HG03520 (cell line): Measurements from ENCODE around the gene ARL17A.
"Not testable (repeated sequence)": the region's sequence is repeated elsewhere in the genome, so short reads cannot be mapped to it uniquely, and the experiment has no call there.

Source experiments
- ATAC-seq: cut with Tn5 transposase; IDR thresholded peaks from one replicate; pipeline ENCODE4 v1.9.1; 2021; ENCODE audit warnings: mild to moderate bottlenecking, moderate library complexity; ENCODE audit not compliant: unreplicated experiment

Gene ARL17A

DNA sequence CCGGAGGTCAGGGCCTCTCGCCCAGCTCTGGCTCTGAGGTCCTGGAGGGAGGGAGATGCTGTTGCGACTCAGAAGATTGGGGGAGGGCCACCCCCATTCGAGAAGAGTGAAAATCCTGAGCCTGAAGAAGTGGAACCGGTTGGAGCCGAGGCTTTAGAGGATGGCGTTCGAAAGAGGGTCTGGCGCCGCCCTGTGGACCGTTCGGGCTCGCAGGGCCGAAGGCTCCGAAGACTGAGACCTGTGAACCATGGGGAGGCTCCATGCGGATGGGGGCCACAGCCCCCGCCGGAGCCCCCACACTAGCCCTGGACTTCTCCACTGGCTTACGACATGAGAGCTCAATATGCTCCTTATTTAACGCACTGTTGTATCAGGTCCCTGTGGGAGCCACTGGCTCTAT is 20.3 kb downstream of the ARL17A start:
- not testable (repeated sequence) for ATAC-seq

DNA sequence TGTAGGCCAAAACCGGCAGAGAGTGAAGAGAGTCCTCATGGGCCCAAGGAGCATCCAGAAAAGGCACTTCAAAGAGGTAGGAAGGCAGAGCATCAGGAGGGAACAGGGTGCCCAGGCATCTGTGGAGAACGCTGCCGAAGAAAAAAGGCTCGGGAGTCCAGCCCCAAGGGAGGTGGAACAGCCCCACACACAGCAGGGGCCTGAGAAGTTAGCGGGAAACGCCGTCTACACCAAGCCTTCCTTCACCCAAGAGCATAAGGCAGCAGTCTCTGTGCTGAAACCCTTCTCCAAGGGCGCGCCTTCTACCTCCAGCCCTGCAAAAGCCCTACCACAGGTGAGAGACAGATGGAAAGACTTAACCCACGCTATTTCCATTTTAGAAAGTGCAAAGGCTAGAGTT is 30.9 kb downstream of the ARL17A start:
- not testable (repeated sequence) for ATAC-seq

DNA sequence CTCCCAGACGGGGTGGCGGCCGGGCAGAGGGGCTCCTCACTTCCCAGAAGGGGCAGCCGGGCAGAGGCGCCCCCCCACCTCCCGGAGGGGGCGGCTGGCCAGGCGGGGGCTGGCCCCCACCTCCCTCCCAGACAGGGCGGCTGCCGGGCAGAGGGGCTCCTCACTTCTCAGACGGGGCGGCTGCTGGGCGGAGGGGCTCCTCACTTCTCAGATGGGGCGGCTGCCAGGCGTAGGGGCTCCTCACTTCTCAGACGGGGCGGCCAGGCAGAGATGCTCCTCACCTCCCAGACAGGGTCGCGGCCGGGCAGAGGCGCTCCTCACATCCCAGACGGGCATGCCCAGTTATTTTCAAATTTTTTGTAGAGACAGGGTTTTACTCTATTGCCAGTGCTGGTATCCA is 44.8 kb downstream of the ARL17A start:
- ATAC-seq = not testable (repeated sequence)

DNA sequence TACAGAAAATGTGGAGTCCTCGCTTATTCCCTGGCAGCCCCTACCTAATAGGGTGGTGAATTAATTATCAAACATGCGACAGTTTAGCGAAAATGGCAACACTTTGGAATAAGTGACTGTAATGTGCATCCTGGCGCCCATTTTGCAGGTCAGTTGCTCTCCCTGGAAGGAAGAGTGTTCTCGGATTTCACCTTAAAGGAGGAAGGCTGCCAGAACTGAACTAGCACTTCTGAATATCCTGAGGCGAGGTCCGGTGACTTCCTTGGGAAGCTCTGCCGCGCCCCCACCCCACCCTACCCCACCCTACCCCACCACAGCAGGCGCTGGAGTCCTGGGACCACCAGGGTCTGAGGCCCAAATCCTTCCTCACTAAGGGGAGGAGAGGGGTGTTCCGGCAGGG is 67.3 kb downstream of the ARL17A start, which contains the start of gene LRRC37A2:
Gene LRRC37A2, plus strand, starts transcription at position 301 of the 400 bp plus-strand sequence. CDS start 245 bp downstream, outside the sequence.
- not testable (repeated sequence) for ATAC-seq

DNA sequence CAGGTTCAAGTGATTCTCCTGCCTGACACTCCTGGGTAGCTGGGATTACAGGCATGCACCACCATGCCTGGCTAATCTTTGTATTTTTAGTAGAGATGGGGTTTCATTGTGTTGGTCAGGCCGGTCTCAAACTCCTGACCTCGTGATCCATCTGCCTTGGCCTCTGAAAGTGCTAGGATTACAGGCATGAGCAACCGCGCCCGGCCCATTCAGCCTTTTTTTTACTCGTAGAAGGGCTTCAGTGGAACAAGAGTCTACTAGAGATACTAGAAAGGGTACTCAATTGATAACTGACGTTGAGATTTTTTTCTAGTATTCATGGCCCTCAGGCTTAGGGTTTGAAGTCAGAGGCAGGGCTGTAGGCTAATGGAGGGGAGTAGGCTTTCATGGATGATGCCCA is 73.6 kb downstream of the ARL17A start:
- ATAC-seq = not testable (repeated sequence)

DNA sequence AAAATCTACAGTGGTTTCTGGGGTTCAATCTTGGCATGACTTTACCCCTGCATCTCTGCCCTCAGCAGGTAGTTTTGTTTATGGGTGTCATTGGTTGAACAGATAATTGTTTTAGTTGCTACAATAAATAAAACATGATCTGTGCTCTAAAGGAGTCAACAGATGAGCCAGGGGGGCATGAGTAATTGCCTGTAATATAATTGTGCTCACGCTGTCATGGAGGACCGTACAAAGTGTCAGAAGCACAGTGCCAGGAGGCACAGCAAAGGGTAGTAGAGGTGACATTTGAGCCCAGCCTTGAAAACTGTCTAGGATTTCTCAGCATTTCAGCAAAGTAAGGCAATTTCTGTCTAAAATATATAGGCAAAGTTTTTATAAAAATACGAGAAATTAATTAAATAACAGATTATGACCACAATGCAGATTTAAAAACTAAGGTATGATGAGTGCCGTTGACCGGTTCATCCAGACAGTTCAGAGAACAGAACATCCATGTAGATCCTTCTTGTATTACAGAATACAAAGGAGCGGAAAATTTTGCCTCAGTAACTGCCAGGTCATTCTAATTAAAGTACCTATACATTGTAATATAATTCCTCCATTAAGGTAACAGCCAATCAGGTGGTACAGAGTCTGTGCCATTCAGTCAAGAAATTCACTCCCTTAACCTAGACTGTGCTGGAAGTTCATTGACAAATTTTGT is 79.9 kb downstream of the ARL17A start:
- not testable (repeated sequence) for ATAC-seq

DNA sequence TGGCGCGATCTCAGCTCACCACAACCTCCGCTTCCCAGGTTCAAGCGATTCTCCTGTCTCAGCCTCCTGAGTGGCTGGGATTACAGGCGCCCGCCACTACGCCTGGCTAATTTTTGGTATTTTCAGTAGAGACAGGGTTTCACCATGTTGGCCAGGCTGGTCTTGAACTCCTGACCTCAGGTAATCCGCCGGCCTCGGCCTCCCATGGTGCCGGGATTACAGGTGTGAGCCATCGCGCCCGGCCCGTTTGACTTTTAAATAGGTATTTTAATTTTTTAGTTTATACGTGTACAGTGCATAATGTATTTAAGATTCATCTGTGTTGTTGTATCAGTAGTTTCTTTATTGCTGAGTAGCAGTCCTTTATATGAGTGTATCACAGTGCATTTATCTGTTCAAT is 87.5 kb downstream of the ARL17A start:
- ATAC-seq = not testable (repeated sequence)

DNA sequence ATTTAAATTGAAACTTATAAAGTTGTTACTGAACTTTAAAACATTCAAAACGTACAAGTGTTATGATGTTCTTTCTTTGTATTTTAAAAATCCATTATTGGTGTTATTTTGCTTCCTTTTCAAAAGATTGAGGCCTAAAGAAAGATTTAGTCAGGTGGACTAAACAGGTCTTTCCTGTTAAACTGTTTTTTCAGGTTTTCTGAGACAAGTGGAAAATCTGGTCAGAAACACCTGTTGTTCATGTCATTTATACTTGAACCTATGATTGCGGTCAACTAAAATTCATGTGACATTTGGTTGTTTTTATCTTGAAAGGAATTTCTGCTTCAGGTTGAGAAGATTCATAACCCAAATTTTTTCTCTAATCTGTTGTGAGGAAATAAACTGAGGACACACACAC is 98.2 kb downstream of the ARL17A start:
- ATAC-seq = not testable (repeated sequence)

DNA sequence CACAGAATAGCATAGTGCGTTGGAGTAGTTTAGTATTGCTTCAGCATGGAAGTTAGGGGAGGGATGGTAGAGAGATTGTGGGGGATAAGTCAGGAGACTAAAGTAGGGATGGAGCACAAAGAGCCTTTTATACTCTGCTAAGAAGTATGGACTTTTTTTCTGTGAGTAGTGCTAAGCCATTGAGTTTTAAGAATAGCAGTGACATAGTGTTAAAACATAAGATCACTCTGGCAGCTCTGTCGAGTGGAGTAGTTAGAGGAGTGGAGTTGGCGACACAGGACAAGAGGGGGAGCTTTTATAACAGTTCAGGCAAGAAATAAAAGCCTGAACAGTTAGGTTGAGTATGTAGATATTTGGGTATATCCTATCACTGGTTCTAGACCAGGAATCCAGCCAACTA is 100.7 kb downstream of the ARL17A start:
- not testable (repeated sequence) for ATAC-seq

DNA sequence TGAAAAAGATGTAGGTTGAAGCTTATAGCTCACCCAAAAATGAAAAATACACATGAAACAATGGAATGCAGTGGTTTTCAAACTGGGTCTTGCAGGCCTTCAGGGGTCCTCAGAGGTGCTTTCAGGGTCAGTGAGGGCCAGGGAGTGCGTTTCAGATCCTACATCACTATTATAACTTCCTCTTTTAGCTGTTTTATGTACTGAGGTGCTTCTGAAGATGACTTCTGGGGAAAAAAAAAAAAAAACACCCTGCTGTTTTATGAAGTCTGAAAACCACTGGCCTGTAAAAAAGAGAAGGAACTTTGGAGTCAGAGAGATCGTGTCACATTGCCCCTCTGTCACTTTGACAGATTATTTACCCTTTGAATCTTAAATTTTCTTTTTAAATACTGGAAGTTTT is 103.9 kb downstream of the ARL17A start:
- ATAC-seq = not testable (repeated sequence)

DNA sequence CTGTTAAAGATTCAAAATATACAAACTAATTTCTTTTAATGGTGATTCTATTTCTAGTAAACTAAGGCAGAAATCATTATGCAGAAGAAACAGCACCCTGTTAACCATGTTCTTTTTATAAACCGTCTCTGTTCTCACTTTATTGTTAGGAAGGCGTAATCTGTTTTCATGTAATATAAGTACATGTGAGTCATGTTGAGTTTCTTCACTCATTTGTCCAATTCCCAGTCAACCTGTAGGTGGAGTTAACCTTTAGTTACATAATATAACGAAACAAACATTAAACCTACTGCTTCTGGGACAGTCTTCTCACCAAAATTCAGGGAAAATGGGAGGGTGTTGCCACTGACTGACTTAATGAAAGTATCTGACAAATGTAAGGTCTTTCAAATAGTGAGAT is 105.0 kb downstream of the ARL17A start:
- ATAC-seq = not testable (repeated sequence)

DNA sequence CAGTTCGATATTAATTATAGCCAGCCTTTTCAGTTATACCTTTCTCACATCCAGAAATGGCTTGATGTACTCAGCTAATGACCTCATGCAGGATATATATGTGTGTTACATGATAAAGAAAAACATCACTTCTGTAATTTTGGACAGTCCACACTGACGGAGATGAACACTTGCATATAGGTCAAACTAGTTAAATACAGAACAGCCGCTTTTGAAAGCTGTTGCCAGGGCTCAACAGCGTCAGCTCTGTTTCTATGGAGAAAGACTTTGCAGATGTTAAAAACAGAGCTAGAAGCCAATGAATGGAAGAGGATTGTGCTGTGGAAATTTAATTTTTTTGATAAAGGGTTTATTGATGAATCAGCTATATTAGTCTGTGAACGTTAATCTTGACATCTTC is 111.9 kb downstream of the ARL17A start:
- not testable (repeated sequence) for ATAC-seq
